ENCODE data around the gene CPNE4. TPM values are rescaled to one million over a fixed set of nuclear protein-coding genes. Genes with fewer than 3 reads are reported as not detected.

CPNE4 gene
- total RNA-seq, 1 donor from 2014 or later = 0.24 TPM

Small RNA genes lying within 50 kb of the gene (microRNA-seq; reads per million reads assigned to microRNA genes)
- gene MIR5704 = not detected

Data from myocyte (in vitro differentiated cells).